Measurements from ENCODE around the gene CXorf58.

DNA sequence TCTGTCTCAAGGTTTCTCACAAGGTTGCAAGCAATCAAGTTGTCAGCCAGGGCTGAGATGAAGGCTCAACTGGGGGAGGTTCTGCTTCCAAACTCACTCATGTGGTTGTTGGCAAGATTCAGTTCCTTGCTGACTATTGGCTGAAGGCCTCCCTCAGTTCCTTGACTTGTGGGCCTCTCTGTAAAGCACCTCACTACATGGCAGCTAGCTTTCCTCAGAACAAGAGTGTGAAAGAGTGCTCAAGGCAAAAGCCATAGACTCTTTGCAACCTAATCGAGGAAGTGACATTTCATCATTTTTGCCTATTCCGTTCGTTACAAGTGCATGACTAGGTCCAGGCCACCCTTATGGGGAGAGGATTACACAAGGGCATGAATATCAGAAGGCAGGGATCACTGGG, 52.0 kb downstream of the CXorf58 start:
- no peak for TF ChIP-seq POLR2AphosphoS5 (IDR thresholded peaks at IDR 0.05)
- TF ChIP-seq, protein P1, sequence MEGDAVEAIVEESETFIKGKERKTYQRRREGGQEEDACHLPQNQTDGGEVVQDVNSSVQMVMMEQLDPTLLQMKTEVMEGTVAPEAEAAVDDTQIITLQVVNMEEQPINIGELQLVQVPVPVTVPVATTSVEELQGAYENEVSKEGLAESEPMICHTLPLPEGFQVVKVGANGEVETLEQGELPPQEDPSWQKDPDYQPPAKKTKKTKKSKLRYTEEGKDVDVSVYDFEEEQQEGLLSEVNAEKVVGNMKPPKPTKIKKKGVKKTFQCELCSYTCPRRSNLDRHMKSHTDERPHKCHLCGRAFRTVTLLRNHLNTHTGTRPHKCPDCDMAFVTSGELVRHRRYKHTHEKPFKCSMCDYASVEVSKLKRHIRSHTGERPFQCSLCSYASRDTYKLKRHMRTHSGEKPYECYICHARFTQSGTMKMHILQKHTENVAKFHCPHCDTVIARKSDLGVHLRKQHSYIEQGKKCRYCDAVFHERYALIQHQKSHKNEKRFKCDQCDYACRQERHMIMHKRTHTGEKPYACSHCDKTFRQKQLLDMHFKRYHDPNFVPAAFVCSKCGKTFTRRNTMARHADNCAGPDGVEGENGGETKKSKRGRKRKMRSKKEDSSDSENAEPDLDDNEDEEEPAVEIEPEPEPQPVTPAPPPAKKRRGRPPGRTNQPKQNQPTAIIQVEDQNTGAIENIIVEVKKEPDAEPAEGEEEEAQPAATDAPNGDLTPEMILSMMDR (IDR thresholded peaks at IDR 0.05) = no peak
